ENCODE measurements around the gene CANT1.

CANT1 gene

GRCh38 chr17:79002291-79002690, 7.3 kb downstream of the CANT1 start:
- Histone ChIP-seq H3K4me1 (ENCODE audit: control insufficient read depth, low read depth, low read length) (no peaks in the 10 kb centered on the region), H3K9me3 (ENCODE audit: control insufficient read depth, low read depth, low read length) (no peaks in the 10 kb centered on the region), H3K27ac (ENCODE audit: low read length) (no peak overlapping the region), H3K4me3 (ENCODE audit: low read length) (no peak overlapping the region), H3K36me3 (ENCODE audit: control insufficient read depth, low read depth, low read length) (no peaks in the 10 kb centered on the region), H3K27me3 (ENCODE audit: control insufficient read depth, insufficient read depth, low read length) (peaks cover 65% of the 10 kb centered on the region), H3K9ac (ENCODE audit: low read length) (no peak overlapping the region)

- H3K4me3 ChIP-seq (ENCODE audit: low read length), result no peak overlapping the region
Observed at GRCh38 chr17:79001190-79002020, 8.2 kb downstream of the CANT1 start.

GRCh38 chr17:79000396-79001189, 9.0 kb downstream of the CANT1 start:
- no peak overlapping the region for H3K9ac ChIP-seq (ENCODE audit: low read length)
- H3K36me3 ChIP-seq (ENCODE audit: control insufficient read depth, low read depth, low read length), result peaks cover 10% of the 10 kb centered on the region
- H3K27ac ChIP-seq (ENCODE audit: low read length), result no peak overlapping the region
- H3K4me3 ChIP-seq (ENCODE audit: low read length), result no peak overlapping the region
- peaks cover 48% of the 10 kb centered on the region for H3K27me3 ChIP-seq (ENCODE audit: control insufficient read depth, insufficient read depth, low read length)
- no peaks in the 10 kb centered on the region for H3K9me3 ChIP-seq (ENCODE audit: control insufficient read depth, low read depth, low read length)
- no peaks in the 10 kb centered on the region for H3K4me1 ChIP-seq (ENCODE audit: control insufficient read depth, low read depth, low read length)

More at GRCh38 chr17:79001190-79002020, 8.2 kb downstream of the CANT1 start:
- Histone ChIP-seq H3K9me3 (ENCODE audit: control insufficient read depth, low read depth, low read length) (no peaks in the 10 kb centered on the region), H3K27me3 (ENCODE audit: control insufficient read depth, insufficient read depth, low read length) (peaks cover 56% of the 10 kb centered on the region), H3K36me3 (ENCODE audit: control insufficient read depth, low read depth, low read length) (peaks cover 8% of the 10 kb centered on the region), H3K27ac (ENCODE audit: low read length) (no peak overlapping the region), H3K9ac (ENCODE audit: low read length) (no peak overlapping the region), H3K4me1 (ENCODE audit: control insufficient read depth, low read depth, low read length) (no peaks in the 10 kb centered on the region)

- H3K36me3 ChIP-seq (ENCODE audit: control insufficient read depth, low read depth, low read length), result peaks cover 10% of the 10 kb centered on the region
- no peaks in the 10 kb centered on the region for H3K9me3 ChIP-seq (ENCODE audit: control insufficient read depth, low read depth, low read length)
- peaks cover 42% of the 10 kb centered on the region for H3K27me3 ChIP-seq (ENCODE audit: control insufficient read depth, insufficient read depth, low read length)
- no peak overlapping the region for H3K4me3 ChIP-seq (ENCODE audit: low read length)
- no peaks in the 10 kb centered on the region for H3K4me1 ChIP-seq (ENCODE audit: control insufficient read depth, low read depth, low read length)
- H3K27ac ChIP-seq (ENCODE audit: low read length), result no peak overlapping the region
- no peak overlapping the region for H3K9ac ChIP-seq (ENCODE audit: low read length)
Observed at GRCh38 chr17:78999947-79000395, 9.6 kb downstream of the CANT1 start.

GRCh38 chr17:78999056-78999768, 10.4 kb downstream of the CANT1 start:
- no peak overlapping the region for H3K4me3 ChIP-seq (ENCODE audit: low read length)
- no peaks in the 10 kb centered on the region for H3K4me1 ChIP-seq (ENCODE audit: control insufficient read depth, low read depth, low read length)
- H3K36me3 ChIP-seq (ENCODE audit: control insufficient read depth, low read depth, low read length), result peaks cover 10% of the 10 kb centered on the region

GRCh38 chr17:78998311-78999055, 11.1 kb downstream of the CANT1 start:
- H3K4me1 ChIP-seq (ENCODE audit: control insufficient read depth, low read depth, low read length), result no peaks in the 10 kb centered on the region
- H3K9me3 ChIP-seq (ENCODE audit: control insufficient read depth, low read depth, low read length), result no peaks in the 10 kb centered on the region
- no peak overlapping the region for H3K4me3 ChIP-seq (ENCODE audit: low read length)
- H3K9ac ChIP-seq (ENCODE audit: low read length), result no peak overlapping the region
- peaks cover 36% of the 10 kb centered on the region for H3K27me3 ChIP-seq (ENCODE audit: control insufficient read depth, insufficient read depth, low read length)
- H3K27ac ChIP-seq (ENCODE audit: low read length), result no peak overlapping the region
- H3K36me3 ChIP-seq (ENCODE audit: control insufficient read depth, low read depth, low read length), result peaks cover 10% of the 10 kb centered on the region

More at GRCh38 chr17:78999056-78999768, 10.4 kb downstream of the CANT1 start:
- Histone ChIP-seq H3K9me3 (ENCODE audit: control insufficient read depth, low read depth, low read length) (no peaks in the 10 kb centered on the region), H3K27ac (ENCODE audit: low read length) (no peak overlapping the region), H3K9ac (ENCODE audit: low read length) (no peak overlapping the region), H3K27me3 (ENCODE audit: control insufficient read depth, insufficient read depth, low read length) (peaks cover 42% of the 10 kb centered on the region)

- H3K27me3 ChIP-seq (ENCODE audit: control insufficient read depth, insufficient read depth, low read length), result peaks cover 30% of the 10 kb centered on the region
- H3K36me3 ChIP-seq (ENCODE audit: control insufficient read depth, low read depth, low read length), result peaks cover 11% of the 10 kb centered on the region
- H3K27ac ChIP-seq (ENCODE audit: low read length), result no peak overlapping the region
- no peak overlapping the region for H3K9ac ChIP-seq (ENCODE audit: low read length)
- H3K4me1 ChIP-seq (ENCODE audit: control insufficient read depth, low read depth, low read length), result no peaks in the 10 kb centered on the region
- H3K4me3 ChIP-seq (ENCODE audit: low read length), result no peak overlapping the region
- H3K9me3 ChIP-seq (ENCODE audit: control insufficient read depth, low read depth, low read length), result no peaks in the 10 kb centered on the region
Observed at GRCh38 chr17:78997881-78998280, 11.7 kb downstream of the CANT1 start.

- no peak overlapping the region for H3K4me3 ChIP-seq (ENCODE audit: low read length)
- H3K9ac ChIP-seq (ENCODE audit: low read length), result no peak overlapping the region
- peaks cover 14% of the 10 kb centered on the region for H3K36me3 ChIP-seq (ENCODE audit: control insufficient read depth, low read depth, low read length)
- no peak overlapping the region for H3K27ac ChIP-seq (ENCODE audit: low read length)
- no peaks in the 10 kb centered on the region for H3K9me3 ChIP-seq (ENCODE audit: control insufficient read depth, low read depth, low read length)
- H3K4me1 ChIP-seq (ENCODE audit: control insufficient read depth, low read depth, low read length), result no peaks in the 10 kb centered on the region
- peaks cover 24% of the 10 kb centered on the region for H3K27me3 ChIP-seq (ENCODE audit: control insufficient read depth, insufficient read depth, low read length)
Observed at GRCh38 chr17:78997231-78997741, 12.3 kb downstream of the CANT1 start.

GRCh38 chr17:78996781-78997201, 12.8 kb downstream of the CANT1 start:
- Histone ChIP-seq H3K9me3 (ENCODE audit: control insufficient read depth, low read depth, low read length) (no peaks in the 10 kb centered on the region), H3K36me3 (ENCODE audit: control insufficient read depth, low read depth, low read length) (peaks cover 14% of the 10 kb centered on the region), H3K27me3 (ENCODE audit: control insufficient read depth, insufficient read depth, low read length) (peaks cover 19% of the 10 kb centered on the region), H3K4me1 (ENCODE audit: control insufficient read depth, low read depth, low read length) (no peaks in the 10 kb centered on the region), H3K9ac (ENCODE audit: low read length) (no peak overlapping the region), H3K27ac (ENCODE audit: low read length) (no peak overlapping the region), H3K4me3 (ENCODE audit: low read length) (no peak overlapping the region)

GRCh38 chr17:78995761-78996451, 13.7 kb downstream of the CANT1 start:
- Histone ChIP-seq H3K36me3 (ENCODE audit: control insufficient read depth, low read depth, low read length) (peaks cover 19% of the 10 kb centered on the region), H3K27ac (ENCODE audit: low read length) (no peak overlapping the region), H3K27me3 (ENCODE audit: control insufficient read depth, insufficient read depth, low read length) (peaks cover 10% of the 10 kb centered on the region), H3K9me3 (ENCODE audit: control insufficient read depth, low read depth, low read length) (no peaks in the 10 kb centered on the region), H3K4me3 (ENCODE audit: low read length) (no peak overlapping the region), H3K4me1 (ENCODE audit: control insufficient read depth, low read depth, low read length) (no peaks in the 10 kb centered on the region), H3K9ac (ENCODE audit: low read length) (no peak overlapping the region)

All from iPS-18a (cell line).